Myocyte (in vitro differentiated cells): ENCODE results near the gene KSR1. TPM values are rescaled to one million over a fixed set of nuclear protein-coding genes. Genes with fewer than 3 reads are reported as not detected.
"Not testable (repeated sequence)": the region's sequence is repeated elsewhere in the genome, so short reads cannot be mapped to it uniquely, and the experiment has no call there.

Source experiments
- DNase-seq: peaks from one replicate; pipeline ENCODE4 v3.0.0-alpha.2; 2012; ENCODE audit warnings: low read depth
- total RNA-seq: library from RNA; depleted of rRNA; stranded (reverse); fragments of >200 nt; gene quantifications from 2 replicates; pipeline ENCODE4 v1.2.3, GENCODE V29; 2014

The KSR1 gene
- total RNA-seq, 1 donor from 2014 or later = 11.7 TPM

DNA sequence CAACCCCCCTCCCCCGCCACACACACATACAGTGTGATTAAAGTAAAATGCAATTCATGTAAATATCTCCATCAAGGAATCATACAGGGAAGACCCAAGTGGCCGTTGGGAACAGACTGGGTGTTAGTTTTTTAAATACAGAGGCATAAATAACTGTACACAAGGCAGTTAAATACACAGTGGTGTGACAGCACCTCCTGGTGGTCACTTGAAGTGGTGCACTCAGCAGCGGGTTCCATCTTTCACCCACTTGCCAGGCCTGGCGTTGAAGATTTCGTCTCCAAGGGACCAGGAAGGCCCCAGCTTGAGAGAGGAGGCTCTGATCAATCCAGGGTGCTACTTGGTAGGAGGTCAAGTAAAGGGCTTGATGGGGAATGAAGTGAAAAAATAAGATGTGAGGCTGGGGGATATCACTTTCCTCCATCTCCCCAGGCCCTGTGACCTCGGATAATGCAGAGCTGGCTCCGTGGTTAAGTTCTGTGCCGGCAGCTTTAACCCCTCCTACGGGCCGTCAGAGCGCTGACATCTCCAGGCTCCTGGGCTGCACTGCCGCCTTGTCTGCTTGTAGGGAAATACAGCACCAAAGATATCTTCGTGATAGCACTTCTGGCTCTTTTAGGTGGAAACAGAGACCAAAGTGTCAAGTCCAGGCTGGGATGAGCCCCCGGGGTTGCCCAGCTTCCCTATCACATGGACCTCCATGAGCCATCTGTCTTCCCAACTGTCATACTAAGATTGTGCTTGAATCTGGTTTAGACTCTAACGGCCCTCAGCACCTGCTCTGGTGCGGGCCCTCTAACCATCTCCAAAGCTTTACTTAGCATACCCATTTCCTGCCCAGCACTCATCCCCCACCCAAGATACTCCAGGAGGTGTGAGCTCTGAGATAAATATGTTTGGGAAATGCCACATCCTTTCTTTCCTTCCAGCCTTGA is 195.4 kb downstream of the KSR1 start:
- peak; percentile 57 for DNase-seq

DNA sequence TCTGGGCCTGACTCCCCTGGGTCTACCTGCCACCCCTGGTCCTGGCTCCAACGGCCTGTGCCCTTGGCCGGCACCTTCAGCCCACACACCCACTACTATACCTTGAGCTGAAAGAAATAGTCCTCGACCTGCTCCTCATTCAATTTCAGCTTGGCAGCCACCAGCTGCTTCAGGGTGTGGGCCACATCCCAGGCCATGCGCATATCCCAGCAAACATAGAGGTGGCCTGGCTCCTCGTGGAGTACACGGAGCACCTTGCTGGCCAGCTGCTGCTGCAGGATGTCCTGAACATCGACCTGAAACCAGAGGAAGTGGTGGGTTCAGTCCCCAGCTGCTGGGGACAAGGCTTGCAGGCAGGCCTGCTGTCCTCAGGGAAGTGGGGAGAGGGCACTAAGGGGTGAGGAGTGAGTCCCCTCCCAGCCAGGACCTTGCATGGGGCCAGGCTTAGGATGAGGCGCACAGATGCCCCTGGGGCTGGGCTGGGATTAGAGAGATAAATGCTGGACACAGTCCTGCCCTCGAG is 197.3 kb downstream of the KSR1 start:
- DNase-seq = not testable (repeated sequence)

DNA sequence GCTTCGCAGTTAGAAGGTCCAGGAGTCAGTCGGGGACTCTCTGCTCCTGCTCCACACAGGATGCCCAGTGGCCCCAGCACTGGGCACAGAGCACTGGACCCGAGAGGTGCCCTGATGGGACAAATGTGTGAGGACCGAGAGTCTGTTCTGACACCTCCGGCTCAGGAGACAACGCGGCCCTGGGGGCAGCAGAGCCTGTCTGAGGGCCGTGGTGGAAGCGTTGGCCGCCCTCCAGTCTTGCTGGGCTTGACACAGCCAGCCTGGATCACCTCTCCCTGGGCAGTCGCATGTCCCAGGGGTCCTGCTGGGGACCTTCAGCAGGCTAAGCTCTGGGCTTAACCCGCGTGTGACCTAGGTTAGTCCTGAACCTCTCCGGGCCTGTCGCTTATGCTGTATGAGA is 197.9 kb downstream of the KSR1 start:
- no peak for DNase-seq

DNA sequence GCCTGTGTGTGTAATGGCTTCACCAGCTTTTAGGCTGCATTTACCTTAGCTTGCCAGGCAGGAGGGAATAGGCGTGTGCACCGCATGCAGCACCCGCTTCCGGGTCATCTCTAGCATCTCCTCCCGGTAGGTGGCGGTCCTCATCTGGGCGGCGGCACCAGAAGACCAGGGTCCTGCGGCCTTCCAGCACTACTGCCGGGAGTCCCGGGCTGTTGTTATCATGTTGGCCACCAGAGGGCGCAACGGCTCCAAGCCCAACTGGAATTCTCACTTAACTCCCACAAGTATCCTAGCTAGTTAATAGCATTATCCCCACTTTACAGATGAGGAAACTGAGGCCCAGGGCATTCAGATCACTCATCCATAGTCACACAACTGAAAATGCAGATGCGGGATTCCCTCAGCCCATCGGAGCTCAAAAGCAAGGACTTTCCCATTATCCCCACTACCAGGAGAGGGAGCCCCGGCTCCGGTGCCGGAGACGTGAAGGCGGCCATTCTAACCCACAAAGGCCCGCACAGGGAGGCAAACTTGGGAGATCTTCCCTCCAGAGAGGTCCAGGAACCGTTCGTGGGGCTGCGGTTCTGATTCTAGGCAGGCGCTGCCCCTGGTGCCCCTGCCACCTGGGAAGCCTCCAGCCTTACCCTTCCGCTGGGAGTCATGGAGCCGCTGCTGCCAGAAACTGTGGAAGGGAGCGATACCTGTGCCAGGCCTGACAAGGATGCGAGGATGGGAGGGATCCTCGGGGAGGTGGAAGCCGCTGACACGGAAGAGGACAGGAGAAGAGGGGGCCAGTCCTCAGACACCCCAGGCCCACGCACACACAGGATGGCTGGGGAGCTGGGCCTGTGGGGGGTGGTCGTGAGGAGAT is 198.6 kb downstream of the KSR1 start:
- peak; percentile 58 for DNase-seq

DNA sequence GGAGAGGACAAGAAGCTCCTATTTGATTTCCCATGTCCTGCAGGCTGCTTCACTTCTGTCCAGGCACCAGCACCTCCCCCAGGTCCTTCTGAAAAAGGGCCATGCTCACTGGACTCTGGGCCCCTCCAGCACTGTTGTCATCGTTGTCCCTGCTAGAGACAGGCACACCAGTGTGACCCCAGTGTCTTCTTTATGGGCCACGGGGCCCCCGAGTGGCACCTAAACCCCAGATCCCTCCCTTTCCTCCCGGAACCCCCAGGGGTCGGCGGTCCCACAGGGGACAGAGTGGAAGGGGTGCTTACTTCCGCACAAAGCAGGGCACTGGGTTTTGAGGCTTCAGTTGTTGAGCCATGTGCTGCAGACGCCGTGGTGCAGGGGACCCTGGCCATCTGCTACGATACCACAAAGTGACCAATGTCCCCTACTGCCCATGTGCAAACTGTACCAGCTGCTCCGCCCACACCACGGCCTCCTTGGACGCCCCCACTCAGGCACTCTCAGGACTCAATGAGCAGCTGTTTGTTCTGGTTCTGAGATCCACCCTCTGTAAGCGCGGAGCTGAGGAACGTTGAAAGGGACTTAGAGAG is 199.4 kb downstream of the KSR1 start:
- DNase-seq = not testable (repeated sequence)

DNA sequence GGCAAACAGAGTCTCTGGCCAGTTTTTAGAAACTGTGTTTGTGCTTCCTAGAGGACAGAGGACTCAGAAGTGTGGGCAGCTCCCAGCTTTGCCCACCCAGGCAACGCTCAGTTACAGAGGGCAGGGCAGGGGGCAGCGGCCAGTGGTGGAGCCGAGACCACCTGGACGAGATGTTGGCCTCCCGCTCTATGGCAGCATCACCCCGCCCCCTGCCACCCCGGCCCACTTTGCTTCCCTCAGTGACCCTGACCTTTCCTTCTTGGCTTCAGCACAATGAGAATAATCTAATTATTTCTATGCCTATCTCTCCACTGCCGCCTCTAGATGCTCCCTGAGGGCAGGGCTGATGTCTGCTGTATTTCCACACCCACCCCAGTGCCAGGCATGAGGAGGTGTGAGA is 200.4 kb downstream of the KSR1 start:
- DNase-seq = not testable (repeated sequence)

DNA sequence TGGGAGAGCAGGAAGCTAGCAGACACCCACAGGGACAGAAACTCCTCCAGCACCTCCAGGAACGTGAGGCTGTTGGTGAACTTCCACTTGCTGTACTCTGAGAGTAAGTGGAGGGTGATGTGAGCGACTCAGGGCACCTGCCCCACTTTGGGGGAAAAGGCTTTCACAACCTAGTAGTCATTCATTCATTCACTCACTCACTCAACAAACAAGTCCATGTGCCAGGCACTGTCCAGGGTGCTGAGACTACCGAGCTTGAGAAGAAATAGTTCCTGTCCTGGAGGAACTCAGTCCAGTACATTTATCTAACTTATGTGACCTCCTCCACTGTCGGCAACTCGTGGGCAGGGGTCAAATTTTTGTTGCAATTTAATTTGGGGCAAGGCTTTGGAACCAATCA is 201.4 kb downstream of the KSR1 start:
- peak; percentile 31 for DNase-seq

DNA sequence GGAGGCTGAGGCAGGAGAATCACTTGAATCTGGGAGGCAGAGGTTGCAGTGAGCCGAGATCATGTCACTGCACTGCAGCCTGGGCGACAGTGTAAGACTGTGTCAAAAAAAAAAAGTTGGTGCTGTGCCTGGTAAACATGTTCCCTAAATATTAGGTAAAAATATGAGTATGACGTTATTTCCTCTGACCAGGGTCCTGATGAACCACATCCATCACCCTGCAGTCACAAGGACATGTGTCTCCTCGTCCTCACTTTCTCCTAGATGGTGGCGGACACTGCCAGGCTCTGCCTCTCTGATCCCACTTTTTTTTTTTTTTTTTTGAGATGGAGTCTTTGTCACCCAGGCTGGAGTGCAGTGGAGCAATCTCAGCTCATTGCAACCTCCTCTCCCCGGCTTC is 203.4 kb downstream of the KSR1 start:
- no peak for DNase-seq

DNA sequence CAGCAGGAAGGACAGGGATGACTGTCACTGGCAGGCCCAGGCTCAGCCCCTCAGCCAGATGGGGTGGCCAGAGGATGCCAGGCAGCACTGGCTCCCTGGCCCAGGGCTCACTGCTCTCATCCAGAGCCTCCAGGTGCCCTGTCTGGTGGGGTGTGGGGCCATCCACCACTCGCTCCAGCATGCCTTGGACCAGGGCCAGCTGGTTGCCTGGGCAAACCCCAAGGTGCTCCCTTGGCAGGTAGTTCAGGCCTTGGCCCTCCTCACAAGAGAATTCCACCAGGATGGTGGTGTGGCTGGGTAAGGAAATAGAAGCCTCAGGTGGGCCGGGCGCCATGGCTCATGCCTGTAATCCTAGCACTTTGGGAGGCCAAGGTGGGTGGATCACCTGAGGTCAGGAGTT is 204.2 kb downstream of the KSR1 start:
- DNase-seq = no peak

DNA sequence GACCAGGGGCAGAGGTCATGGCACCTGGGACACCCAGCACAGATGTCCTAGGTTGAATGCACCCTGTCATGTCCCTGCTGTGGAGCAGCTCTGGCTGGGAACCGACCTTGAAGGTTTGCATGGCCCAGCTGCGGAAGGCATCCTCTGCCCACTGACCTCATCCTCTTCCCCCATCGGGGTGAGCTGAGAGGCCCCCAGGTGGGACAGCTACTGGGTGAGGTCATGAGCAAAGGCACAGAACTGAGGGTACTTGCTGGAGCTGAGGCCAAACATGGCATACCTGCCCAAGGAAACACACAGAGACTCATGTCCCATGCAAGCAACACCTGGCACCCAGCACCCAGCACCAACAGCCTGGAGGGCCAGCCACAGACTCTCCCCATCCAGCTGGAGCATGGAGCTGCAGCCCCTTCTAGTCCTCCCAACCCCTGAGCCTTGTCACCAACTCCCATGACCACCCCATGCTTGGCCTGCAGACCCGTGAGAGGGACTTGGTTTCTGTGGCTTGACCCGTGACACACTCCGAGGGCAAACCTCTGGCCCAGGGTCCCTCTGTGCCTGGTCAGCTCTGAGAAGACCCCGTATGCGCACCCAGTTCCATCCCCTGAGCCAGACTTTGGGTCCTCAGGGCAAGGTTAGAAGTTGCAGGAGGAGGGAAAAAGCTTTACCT is 207.8 kb downstream of the KSR1 start:
- no peak for DNase-seq

DNA sequence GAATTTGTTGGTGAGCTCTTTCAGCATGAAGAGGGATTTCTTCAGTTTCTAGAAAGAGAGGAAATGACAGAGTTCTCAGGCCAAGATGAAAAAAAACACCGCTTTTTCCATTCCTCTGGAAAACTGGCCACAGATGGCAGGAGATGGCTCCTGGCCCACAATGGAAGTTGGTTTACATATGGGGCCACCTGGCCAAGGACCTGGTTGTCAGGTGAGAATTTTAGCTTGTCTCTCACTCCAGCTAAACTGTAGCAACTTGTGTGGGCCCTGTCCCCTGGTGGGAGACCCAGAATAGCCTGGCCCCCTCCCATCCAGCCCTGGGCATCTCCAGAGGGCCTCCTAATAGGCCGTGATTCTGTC is 208.3 kb downstream of the KSR1 start:
- DNase-seq = no peak

DNA sequence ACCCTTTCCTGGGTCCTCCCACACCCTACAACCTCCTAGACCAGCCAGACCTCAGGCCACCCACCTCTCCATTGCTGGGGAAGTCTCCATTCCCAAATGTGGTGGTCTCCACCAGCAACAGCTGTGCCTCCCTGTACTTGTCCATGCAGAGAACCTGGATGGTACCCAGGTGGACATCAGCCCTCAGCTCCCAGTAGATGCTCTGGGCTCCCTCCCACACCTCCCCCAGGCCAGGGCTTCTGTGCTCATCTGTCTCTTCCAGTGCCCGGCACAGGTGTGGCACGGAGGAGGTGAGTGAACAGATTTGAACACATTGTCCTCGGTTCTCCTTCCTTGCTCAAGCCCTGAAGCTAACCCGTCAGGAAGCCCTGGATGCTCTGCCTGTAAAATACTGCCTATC is 209.3 kb downstream of the KSR1 start:
- DNase-seq = no peak

DNA sequence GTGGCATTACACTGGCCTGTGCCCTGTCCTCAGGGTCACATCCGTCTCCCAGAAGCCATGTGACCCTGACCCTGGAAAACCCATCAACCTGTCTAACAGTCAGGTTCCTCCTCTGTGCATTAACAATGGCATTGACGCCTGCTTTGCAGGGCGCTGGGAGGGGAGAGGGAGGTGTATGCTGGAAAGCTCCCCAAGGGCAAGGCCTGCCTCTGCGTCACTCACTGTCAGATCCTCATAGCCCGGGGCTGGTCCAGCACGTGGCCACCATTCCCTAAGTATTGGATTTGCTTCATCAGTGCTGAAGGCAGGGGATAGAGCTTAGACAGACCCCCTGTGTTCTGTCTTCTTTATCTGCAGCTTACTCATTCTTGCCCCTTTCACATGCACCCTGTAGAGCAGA is 210.0 kb downstream of the KSR1 start:
- DNase-seq = not testable (repeated sequence)

DNA sequence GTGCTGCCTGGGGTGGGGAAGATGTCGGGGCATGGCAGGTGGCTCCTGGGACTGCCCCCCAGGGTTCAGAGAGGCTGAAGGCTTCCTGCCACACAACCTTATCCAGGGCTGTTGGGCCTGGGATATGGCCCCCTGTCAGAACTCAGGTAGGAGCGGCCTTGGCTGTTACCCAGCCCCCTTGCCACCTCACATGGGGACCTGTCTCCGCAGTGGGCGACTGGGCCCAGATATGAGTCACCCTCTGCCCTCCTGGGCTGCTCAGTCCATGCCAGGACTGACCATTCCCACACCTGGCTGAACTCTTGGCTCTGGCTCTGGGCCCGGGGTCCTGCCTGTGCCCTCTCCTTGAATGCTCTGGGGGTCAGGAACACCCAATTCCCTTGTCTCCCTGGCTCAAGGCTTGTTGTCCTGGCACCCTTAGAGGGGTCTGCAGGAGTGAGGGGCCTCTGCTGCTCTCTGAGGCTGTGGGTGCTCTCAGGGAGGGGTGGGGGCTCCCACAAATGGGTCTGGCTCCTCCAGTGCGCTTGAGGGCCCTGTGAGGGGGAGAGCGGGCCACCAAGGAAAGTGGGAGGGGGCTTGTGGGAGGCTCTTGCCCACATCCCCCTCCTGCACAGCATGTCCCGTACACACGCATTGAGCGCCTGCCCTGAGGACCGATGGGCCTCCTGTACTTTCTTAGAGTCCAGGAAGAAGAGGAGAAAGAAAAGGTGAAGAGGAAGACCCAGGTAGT is 210.7 kb downstream of the KSR1 start:
- no peak for DNase-seq

DNA sequence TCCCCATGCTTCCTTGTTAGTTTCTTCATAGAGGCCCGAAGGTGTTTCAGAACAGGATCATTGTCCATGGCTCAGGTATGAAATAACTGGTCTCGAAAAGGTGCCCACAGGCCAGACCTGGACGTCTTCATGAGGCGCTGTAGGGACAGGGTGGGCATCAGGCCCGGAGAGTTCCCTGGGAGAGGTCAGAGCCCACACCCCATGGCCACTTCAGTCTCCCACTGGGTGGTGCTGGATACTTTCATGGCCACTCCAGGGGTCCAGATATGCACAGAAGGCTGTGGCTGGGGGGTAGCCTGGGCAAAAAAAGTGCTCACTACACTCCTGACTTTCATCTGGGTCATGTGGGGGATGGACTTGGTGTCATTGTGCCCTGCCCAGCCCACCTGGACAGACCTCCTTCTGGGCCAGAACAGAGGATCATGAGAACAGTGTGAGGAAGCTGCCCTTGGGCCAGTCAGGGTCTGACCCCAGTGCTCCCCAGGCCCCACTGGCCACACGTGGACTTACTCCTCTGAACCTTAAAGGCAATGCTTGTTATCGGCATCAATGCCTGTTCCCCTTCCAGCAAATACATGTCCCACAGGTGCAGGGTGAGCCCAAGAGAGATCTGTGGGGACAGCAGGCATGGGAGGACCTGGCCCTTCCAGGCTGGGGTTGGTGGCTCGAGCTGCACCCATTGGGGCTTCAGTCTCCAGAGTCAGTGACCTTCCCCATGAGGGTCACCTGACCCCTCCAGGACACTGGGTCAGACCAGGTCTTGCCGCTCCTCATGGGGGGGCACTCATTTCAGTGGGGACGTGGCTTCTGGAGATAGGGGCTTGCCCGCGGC is 211.6 kb downstream of the KSR1 start:
- no peak for DNase-seq

DNA sequence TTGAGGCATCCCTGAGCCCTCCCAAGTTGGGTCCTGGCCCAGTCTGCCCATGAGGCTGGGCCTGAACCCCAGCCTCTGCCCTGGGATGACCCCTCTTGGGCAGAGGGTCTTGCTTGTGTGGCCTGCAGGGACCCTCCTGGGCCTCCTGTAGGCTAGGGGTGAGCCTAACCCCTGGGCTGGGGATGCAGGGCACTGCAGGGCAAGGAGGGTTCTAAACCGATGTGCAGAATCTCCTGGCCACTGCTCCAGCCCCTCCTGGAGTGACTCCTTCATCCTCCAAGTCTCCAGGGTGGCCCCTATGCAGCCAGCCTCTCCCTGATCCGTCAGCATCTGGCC is 212.2 kb downstream of the KSR1 start:
- DNase-seq = no peak

DNA sequence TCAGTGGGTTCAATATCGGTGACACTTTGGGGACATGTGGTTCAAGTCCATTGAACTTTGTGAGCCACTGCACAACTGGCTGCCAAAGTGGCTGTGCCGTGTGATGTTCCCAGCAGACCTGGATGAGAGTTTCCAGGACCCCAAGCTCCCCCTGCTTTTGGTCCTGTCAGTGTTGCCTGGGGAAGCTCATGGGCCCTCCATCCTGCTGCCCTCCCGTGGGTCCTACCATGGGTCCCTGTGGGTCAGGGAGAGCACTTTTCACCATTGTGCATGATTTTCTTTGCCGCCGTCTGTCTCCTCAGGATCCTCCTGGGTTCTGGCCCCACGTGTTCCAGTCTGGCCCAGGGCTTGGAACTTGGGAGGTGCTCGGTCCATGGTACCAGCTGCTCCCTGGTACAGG is 212.9 kb downstream of the KSR1 start:
- no peak for DNase-seq

DNA sequence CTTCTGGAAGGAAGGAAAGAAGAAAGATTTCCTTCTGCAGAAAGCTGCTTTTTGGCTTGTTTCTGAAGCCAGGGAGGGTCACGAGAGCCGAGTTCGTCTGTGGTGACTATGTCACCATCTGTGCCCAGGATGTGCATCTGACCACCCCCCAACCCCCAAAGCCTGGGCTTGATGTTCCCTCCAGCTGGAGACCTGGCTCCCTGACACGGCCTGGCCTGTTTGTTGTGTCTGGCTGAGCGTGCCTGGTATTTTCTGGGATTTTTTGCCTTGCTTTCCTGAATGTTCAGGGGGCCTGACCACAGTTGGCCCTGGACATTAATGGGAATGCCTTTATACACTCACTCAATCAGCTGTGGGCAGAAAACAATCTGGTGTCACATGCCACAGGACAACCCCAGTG is 213.6 kb downstream of the KSR1 start:
- no peak for DNase-seq

DNA sequence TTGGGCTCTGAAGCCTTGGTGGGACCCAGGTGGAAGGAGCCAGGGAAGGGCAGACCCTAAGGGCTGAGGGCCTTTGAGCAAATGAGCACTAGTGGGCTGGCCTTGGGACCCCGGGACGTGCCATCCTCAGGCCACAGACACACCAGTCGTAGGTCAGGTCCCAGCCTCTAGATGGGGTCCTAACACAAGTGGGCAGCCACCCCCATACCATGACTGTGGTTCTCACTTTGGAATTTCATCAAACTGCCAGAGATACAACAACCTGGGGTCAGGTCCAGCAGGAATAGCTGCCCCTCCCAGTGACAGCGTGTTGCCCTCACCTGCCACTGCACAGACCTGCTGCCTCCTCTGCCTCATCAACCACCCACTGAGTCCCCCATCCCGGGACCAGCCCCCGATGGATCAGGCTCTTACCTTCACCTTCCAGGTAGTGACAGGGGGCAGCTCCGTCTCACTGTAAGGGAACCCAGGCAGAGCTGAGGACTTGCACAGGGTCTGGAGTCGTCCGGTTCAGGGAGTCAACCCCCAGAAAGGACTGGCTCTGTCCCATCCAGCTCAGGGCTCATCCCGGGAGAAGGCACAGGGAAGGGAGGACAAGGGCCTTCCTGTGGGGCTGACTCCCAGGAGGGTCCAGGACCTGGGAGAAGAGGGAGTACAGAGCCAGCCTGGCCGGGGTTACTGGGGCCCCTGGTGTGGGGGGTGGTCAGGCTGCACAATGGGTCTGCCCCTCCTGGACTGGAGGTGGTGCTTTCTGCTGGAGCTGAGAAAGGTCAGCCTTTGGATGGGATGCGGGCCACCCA is 214.7 kb downstream of the KSR1 start:
- DNase-seq = no peak
